ENCODE data around the gene SAFB2. TPM values are rescaled to one million over a fixed set of nuclear protein-coding genes. Genes with fewer than 3 reads are reported as not detected.

The SAFB2 gene
- total and polyA plus RNA-seq, 11 donors: 14.2 to 56.7 (median 44.2) TPM

GRCh38 chr19:5587071-5587455, 35.5 kb downstream of the SAFB2 start:
- H3K4me3 ChIP-seq: no peak overlapping the region
- no peaks in the 10 kb centered on the region for H3K27me3 ChIP-seq
- H3K27ac ChIP-seq: no peak overlapping the region
- H3K9me3 ChIP-seq: no peaks in the 10 kb centered on the region
- 93 to 95% (median 95%) methylated on average over 16 of the region's 16 CpGs for WGBS, 4 donors
- peaks cover 0 to 78% (median 62%) of the 10 kb centered on the region in 9 donors for H3K36me3 ChIP-seq
- peaks cover 0 to 17% (median 15%) of the 10 kb centered on the region in 12 donors for H3K4me1 ChIP-seq
- DNase-seq (no peak), ATAC-seq (no peak)
- intact Hi-C loops (cut with DNase I): no loop called here
- TF ChIP-seq POLR2A (IDR thresholded peaks at IDR 0.05): no peak
- TF ChIP-seq, protein P1, sequence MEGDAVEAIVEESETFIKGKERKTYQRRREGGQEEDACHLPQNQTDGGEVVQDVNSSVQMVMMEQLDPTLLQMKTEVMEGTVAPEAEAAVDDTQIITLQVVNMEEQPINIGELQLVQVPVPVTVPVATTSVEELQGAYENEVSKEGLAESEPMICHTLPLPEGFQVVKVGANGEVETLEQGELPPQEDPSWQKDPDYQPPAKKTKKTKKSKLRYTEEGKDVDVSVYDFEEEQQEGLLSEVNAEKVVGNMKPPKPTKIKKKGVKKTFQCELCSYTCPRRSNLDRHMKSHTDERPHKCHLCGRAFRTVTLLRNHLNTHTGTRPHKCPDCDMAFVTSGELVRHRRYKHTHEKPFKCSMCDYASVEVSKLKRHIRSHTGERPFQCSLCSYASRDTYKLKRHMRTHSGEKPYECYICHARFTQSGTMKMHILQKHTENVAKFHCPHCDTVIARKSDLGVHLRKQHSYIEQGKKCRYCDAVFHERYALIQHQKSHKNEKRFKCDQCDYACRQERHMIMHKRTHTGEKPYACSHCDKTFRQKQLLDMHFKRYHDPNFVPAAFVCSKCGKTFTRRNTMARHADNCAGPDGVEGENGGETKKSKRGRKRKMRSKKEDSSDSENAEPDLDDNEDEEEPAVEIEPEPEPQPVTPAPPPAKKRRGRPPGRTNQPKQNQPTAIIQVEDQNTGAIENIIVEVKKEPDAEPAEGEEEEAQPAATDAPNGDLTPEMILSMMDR (IDR thresholded peaks at IDR 0.05): no peak

DNA sequence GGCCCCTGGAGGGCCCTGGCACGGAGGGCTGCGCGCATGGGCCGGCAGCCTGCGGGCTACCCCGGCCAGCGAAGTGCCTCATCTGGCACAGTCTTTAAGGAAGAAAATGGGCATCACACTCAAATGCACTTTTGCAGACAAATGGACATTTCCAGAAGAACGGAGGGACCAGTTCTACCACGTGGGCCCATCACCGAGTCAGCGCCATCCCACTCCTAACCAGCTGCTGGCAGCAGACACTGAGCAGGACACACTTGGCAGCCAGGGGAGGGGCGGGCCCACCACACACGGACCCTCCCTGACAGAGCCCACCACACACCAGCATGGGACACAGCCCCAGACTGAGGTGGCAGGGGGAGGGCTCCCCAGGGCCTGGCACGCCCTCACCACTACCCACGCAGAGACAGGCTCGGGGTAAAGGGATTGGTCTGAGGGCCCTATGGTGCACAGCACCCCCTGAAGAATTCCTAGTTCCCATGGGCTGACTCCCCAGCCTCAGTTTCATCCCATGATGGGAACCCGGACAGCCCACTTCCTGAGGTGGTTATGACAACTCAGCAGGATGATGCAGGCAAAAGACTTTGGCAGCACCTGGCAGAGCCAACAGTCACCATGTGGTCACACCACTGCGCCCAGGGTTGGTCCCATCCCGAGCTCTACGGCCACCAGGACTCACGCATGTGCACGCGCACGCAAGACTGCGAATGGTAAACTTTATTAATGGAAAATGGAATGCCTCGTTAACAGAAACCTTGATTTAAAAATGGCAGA, 36.1 kb downstream of the SAFB2 start:
- H3K36me3 ChIP-seq: peaks cover 0 to 75% (median 61%) of the 10 kb centered on the region in 9 donors
- intact Hi-C loops (cut with DNase I): no loop called here
- DNase-seq (no peak), ATAC-seq (peak in 3 of 4 donors; percentile 11 to 23 (median 23))
- H3K27me3 ChIP-seq: no peaks in the 10 kb centered on the region
- H3K4me3 ChIP-seq: no peak overlapping the region
- no peak for TF ChIP-seq POLR2A (IDR thresholded peaks at IDR 0.05)
- H3K27ac ChIP-seq: peak overlapping the region in 7 of 12 donors; percentile 32 to 71 (median 45)
- H3K4me1 ChIP-seq: peaks cover 0 to 17% (median 15%) of the 10 kb centered on the region in 12 donors
- no peaks in the 10 kb centered on the region for H3K9me3 ChIP-seq
- WGBS, 4 donors: 73 to 87% (median 78%) methylated on average over 18 to 26 of the region's 26 CpGs

DNA sequence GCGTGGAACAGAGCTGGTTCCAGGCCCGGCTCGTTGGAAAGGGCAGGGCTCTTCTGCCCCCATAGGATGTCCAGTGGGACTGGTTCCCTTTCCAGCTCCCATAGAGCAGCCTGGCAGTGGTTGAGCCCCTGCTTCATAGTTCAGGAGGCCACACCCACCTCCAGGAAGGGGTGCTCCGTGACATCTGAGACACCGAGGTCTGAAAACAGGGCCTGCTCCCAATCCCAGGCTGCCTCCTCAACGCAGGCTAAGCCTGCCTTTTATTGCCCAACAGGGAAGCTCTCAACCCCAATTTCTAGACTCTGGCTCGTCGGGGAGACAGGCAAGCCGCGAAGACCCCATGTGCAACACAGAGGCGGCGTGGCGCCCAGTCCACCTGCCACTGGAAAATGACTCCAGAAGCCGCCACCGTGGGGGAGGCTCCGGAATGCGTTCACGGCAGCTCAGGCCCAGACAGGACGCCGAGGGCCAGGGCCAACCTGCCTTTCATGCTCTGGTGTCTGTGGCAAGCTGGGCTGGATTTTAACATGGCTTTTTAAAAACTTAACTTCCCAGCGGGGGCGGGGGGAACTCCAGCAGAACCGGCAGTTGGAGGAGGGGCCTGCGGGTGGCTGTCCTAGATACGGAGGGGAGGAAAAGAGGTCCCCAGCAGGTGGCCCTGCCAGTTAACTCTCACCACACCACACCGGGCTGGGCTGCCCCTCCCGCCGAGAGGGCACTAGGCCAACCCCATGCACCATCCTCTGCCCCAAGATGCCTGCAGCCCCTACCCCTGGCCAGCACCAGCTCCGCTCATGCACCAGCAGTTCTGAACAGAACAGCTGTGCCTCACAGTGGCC, 36.9 kb downstream of the SAFB2 start:
- Histone ChIP-seq H3K4me3 (no peak overlapping the region), H3K9me3 (no peaks in the 10 kb centered on the region), H3K27ac (peak overlapping the region in 10 of 12 donors; percentile 15 to 71 (median 40)), H3K4me1 (peaks cover 0 to 17% (median 15%) of the 10 kb centered on the region in 12 donors), H3K36me3 (peaks cover 0 to 69% (median 54%) of the 10 kb centered on the region in 9 donors), H3K27me3 (no peaks in the 10 kb centered on the region)
- intact Hi-C loops (cut with DNase I): no loop called here
- DNase-seq (peak in 2 of 5 donors; percentile 36 to 42), ATAC-seq (peak; percentile 27 to 56 (median 40))
- TF ChIP-seq, protein P1 (IDR thresholded peaks at IDR 0.05): no peak
- no peak for TF ChIP-seq POLR2A (IDR thresholded peaks at IDR 0.05)
- 29 to 42% (median 40%) methylated on average over 15 to 29 of the region's 29 CpGs for WGBS, 4 donors

DNA sequence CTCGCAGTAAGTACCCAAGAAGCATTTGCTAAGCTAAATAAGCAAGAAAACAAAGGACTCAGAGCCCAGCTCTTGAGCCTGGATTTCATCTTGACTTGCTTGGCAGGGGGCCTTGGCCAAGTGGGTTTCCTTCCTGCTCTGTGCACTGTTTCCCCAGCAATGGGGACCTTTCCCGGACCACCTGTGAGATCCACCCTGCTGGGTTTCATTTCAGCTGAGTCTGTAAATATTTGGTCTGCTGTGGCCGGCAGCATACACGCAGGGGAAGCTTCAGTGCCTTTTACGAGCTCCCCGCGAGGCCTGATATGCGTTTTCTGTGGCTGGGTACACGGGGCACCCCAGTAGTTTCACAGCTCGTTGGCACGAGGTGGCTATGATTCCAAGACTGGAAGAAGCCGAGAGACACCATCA, 42.4 kb downstream of the SAFB2 start:
- DNase-seq: peak in 1 of 5 donors; percentile 10
- Histone ChIP-seq H3K4me1 (peaks cover 0 to 9% (median 3%) of the 10 kb centered on the region in 12 donors), H3K27ac (no peak overlapping the region), H3K36me3 (peaks cover 0 to 28% (median 12%) of the 10 kb centered on the region in 9 donors), H3K9me3 (peaks cover 0 to 2% (median 0%) of the 10 kb centered on the region in 12 donors), H3K4me3 (no peak overlapping the region), H3K27me3 (no peaks in the 10 kb centered on the region)
- no peak for TF ChIP-seq POLR2A (IDR thresholded peaks at IDR 0.05)
- TF ChIP-seq, protein P1 (IDR thresholded peaks at IDR 0.05): no peak
- intact Hi-C loops (cut with DNase I): loop anchor here in 1 of 10 donors (5.0 kb wide), 1 partner anchor 533 kb away; no protein-coding TSS in a partner anchor
- ATAC-seq: no peak
- 65 to 77% (median 69%) methylated on average over 12 of the region's 12 CpGs for WGBS, 4 donors
